GM19099 (cell line): ENCODE results near the gene BLOC1S1.

Source experiments
- POLR2A ChIP-seq: IDR thresholded peaks from 3 replicates; pipeline ENCODE4 v1.6.1; 2011; ENCODE audit warnings: low read depth; ENCODE audit not compliant: insufficient read length; ENCODE audit errors: extremely low read depth

Gene BLOC1S1

DNA sequence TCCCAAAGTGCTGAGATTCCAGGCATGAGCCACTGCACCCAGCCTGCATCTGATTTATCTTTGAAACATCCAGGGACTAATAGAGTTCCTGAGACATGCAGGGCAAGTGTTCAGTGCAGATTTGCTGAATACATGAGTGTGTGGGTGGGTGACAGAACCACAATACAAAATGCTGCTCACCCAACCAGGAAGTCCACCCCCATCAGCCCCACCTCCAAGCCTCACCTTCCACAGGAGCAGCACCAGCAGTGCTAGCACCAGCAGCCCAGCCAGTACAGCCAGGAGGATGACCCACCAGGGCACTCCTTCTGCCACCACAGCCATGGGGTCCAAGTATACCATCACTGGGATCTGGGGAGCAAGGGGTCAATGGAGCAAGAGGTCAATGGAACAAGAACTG, 28.1 kb upstream of the BLOC1S1 start:
- no peak for TF ChIP-seq POLR2A

DNA sequence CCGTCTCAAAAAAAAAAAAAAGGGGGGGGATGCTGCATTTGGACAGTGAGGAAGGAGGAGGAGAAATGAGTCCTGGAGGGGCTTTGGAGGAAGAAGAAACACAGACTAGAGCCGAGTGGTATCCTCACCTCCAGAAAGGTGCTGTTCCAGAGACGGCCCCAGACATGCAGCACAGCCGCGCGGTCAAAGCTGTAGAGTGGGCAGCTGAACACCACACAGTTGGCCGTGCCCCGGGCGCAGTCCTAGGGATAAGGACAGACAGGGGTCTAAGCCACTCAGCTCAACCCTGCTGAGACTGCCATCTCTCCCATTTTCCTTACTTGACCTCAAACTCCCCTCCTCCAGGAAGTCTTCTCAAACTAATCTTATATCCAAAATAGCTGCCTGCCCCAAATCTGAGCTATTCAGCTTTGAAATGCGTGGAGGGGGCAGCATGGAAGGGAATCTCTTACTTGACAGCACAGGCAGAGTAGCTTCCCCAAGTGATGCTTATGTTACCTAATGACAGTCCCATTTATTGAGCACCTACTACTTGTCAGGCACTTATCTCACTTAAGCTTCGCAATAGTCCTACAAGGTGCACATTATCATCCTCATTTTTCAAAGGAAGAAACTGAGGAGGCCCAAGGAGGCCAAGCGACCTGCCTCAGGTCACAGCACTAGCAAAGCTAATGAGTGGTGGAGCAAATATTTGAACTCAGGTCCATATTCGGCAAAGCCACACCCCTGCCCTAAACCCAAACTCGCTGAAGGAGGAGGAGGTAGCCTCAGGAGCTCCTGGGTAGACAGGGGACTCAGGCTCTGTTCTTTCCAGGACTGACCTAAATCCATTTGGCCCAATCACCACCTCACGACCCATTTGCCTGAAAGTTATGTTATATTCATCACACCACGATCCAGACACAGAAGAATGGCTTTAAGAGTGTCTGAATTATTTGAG, 26.9 kb upstream of the BLOC1S1 start:
- no peak for TF ChIP-seq POLR2A

DNA sequence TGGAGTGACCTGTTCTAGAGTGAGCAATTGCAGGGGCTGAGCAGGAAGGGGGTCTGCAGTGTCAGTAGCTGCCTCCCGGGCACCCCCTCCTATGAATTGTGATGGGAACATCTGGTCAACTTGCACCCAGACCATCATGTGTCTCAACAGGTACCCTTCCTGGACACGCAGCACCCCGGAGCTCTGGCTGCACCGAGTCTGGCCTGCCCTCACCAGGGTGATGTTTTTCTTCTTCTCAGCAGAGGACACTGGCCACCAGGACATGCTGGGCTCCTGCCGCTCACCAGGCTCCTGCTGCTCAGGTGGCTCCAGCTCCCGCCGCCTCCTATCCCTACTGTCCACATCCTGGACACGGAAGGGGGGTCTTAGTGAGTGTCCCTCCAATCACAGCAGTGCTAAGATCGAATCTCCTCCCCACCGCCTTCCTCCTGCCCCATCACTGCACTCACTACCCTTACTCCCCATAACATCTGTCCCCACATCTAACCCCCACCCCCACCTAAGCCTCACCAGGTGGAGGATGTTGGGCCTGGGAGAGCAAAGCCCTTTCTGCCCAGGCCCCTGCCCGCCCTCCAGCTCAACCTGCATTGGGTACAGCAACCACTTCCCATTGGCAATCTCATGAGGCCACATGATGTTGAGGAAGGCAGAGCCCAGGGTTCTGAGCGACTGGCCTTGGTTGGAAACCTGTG, 23.1 kb upstream of the BLOC1S1 start:
- no peak for TF ChIP-seq POLR2A

DNA sequence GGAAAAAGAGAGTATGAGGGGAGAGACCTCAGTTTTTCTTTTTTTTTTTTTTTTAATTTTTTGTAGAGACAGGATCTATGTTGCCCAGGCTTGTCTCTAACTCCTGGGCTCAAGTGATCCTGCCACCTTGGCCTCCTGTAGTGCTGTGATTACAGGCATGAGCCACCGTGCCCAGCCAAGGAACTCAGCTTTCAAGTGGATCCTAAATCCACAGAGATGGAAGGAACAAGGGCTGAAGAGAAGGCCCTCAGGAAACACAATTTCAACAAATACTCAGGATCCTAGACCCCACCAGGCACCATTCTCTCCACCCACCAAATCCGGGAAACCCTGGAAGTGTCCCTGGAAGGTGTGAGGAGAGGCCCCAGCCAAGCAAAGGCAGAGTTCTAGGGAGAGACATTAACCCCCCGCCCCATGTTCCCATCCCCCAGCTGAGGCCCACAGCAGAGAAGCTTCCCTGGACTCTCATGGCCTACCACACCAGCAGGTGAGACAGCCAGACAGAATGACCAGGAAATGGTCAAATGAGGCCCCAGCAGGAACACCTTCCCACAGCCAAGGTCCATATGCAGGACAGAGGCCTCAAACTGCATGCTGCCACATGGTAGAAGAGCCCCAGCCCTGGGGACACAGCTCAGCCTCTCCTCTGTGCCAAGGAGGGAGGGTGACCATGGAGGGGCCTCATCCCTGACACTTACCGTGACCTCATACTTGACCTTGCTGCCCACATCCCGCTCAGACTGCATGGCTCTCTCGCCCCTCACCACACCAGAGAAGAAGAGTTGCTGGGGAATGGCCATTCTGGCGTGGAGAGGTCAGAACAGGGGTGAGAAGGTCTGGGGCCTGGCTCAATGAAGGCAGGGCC, 22.3 kb upstream of the BLOC1S1 start:
- TF ChIP-seq POLR2A = no peak

DNA sequence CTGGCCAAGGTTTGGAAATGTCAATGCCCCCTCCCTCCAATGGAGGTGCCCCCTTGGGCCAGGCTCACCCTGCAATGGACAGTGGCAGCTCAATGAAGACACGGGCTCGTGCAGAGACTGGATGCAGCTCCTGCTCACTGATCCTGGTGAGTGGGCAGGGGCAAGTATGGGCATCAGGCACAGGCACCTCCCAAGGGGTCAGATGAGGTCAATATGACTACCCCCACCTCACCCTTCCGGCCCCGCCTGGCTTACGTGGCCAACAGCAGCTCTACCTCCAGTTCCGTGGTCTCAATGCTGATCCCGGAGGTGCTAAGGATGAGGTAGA, 21.7 kb upstream of the BLOC1S1 start:
- TF ChIP-seq POLR2A = no peak

DNA sequence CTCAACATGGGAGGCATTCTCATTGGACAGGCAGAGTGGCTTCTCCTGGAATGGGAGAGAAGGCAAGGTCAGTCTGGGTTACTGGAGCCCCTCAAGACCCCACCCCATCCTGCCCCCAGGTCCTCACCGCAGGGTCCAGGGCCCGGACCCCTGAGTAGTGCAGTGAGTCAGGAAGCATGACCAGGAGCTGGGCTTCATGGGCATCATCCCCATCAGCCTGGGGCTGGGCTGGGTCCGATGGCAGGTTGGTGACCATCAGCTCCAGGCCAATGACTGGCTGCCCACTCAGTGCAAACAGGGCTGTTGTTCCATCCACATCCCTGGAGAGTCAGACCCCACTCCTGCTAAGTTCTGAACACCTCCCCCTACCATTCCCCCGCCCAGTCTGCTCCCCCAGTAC, 21.2 kb upstream of the BLOC1S1 start:
- no peak for TF ChIP-seq POLR2A

DNA sequence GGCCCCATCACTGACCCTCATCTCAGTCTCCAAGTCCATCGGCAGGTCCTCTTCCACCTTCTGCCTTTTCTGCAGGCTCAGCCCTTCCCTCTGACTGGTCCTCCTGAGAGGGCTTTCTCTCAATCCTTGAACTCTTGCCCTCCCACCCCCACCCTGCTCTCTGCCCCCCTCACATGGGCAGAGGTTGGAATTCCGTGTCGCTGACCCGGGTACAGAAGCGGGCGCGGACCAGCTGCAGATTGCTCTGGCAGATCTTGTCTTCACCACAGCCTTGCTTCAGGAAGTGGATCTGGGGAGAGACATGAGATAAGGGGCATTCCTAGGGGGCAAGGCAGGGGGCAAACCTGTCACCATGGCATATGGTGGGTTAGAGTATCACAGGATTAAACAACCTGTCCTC, 20.5 kb upstream of the BLOC1S1 start:
- no peak for TF ChIP-seq POLR2A

DNA sequence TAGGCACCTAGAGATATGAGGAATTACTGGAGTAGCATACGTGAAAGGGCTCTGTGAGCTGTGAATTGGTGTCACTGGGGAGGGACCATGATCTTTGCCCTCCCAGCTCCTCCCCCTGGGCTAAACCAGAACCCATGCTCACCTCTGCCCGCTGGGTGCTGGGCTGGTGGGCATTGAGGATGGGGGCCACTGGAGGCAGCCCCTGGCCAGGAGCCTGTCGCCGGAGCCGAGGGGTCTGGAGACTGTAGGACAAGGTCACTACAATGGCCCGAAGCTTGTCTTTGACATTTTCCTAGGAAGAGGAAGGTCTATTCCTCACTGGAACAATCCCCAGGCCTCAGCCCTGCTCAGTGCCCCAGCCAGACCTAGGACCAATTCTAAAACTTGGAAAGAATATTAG, 19.7 kb upstream of the BLOC1S1 start:
- no peak for TF ChIP-seq POLR2A

DNA sequence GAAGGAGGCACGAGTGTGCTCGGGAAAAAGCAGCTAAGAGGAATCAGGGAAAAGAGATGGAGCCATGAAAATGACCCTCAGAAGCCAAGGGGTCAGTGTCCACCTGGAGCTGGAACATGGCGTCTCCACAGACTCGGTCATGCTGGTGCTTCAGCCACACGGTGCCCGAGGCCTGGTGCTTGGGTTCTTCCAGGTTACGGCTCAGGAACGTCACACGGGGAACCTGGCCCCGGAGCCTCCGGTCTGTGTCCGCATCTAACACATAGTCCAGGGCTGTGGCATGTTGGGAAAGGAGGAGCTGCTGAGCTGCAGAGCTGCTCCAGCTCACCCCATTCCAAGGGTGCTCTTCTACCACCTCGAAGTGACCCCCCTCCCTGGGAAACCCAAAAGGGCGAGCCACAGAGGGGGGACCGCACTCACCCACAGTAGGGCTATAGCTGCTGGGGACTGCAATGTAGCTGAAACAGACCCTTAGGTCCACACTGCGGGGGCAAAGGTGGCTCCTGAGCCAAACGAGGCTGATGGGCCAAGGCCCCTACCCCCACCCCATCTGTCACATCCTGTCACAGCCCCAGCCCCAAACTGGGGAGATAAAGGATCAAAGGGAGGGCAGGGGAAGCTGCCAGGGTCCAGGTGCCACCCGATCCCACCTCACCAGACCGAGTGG, 18.9 kb upstream of the BLOC1S1 start:
- no peak for TF ChIP-seq POLR2A

DNA sequence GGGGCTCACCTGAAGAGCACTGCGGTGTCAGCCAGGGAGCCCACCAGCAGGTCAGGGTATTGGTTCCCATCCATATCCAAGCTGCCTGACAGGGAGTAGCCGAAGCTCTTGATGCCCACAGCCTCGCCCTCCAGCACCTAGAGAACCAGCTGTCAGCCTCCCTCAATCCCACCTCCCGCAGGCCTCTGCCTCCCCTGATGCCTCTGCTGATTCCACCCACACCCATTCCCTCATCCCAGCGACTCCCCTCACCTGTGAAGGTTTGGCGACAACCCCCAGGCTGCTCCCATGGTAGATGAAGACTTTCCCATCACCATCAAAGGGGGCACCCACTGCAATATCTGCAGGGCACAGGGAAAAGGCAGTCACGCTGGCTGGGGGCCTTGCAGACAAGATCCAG, 18.2 kb upstream of the BLOC1S1 start:
- no peak for TF ChIP-seq POLR2A

DNA sequence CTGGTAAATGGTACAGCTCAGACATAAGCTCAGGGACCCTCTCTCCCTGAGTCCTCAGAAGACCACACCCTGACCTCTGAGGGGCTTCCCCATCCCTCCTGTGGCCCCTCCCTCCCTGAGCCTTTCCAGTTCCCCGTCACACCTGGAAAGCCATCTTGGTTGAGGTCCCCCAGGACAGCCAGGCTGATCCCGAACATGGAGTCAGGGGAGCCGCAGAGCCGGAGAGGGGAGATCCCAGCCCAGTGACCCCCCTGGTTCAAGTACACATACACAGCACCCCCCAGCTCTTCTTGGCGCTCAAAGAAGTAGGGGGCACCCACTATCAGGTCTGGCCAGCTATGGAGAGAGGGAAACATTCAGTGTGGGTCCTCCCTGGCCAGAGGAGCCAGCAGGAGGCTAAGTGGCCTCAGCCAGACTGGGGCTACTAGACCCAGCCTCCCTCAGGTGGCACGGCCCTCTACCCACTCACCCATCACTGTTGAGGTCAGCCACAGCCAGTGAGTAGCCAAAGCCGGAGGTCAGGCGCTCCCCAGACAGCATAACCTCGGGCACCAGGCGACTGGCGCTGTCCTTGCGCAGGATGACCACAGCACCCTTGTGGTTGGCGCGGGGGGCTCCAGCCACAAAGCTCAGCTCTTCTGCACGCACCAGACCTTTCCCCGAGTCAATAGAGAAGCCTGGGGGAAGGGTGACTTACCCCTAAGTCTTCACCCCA, 17.4 kb upstream of the BLOC1S1 start:
- TF ChIP-seq POLR2A = no peak

DNA sequence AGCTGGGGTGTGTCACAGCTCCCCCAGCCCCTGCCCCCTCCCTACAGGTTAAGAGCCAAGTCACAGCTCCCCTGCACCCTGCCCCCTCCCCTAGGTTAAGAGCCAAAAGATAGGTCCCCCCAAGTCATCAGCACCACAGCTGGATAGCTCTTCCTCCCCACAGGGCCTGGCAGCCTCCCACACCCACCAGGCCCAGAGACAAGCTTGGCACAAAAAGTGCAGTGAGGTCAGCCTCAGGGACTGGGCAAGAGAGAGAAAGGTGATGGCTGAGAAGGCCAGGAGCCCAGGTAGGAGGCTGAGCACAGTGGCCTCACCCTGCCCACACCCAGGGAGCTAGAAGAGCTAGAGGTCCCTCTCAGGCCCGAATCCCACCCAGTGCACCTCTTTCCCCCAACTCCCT, 16.9 kb upstream of the BLOC1S1 start:
- no peak for TF ChIP-seq POLR2A

DNA sequence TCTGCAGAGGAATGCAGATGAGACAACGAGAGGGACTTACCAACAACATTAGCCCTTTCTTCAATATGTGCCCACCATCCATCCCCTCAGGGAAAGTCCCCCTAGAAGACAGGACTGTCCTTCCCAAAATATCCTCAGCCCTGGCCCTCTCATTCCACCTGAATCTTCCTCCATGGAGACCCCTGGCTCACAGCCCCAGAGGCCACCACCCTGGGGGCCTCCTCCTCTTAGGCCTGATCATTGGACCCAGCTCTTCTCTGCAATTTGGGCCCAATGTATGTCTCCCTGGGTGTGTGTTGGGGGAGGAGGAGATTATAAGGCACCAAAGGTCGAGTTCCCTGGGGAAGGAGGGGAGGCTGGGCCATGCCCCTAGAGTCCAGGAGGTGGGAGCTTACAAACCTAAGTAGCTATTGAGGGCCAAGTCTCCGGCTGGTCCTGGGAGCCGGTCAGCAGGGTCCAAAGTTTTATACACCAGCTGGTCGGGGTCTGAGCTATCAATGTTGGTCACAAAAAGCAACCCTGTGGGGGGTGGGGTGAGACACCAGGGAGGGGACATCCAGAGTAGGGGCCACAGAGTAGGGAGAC, 16.3 kb upstream of the BLOC1S1 start:
- no peak for TF ChIP-seq POLR2A
